ENCODE data around the gene TMEM128.
"Not testable (repeated sequence)": the region's sequence is repeated elsewhere in the genome, so short reads cannot be mapped to it uniquely, and the experiment has no call there.

Gene TMEM128

DNA sequence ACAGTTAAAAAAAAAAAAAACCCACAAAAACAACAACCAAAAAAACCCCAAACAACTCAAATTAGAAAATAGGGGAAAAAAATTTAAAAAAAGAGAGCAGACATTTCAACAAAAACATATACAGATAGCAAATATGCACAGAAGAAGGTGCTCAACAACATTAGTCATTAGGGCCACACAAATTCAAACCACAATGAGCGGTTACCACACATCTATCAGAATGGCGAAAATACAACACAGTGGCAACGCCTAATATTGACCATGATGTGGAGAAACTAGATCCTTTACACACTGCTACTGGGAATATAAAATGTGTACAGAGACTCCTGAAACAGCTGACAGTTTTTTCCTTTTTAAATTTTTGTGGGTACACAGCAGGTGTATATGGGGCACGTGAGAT lies 22.5 kb upstream of the TMEM128 start:
- in situ Hi-C loops (cut with HindIII; ENCODE audit: low pct_unique_long_range_greater_than_20kb, low sequenced_read_pairs), result no loop called here
- no peak for DNase-seq (ENCODE audit: low read depth in 1 of 2, low spot score in 1 of 2)

DNA sequence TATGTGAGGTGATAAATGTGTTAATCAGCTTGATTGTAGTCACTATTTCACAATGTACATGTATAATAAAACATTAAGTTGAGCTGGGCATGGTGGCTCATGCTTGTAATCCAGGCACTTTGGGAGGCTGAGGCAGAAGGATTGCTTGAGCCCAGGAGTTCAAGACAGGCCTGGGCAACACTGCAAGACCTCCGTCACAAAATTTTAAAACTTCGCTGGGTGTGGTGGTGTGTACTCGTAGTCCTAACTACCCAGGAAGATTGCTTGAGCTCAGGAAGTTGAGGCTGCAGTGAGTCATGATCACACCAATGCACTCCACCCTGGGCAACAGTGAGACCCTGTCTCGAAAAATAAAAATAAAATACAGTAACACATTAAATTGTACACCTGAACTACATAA lies 21.8 kb upstream of the TMEM128 start:
- in situ Hi-C loops (cut with HindIII; ENCODE audit: low pct_unique_long_range_greater_than_20kb, low sequenced_read_pairs), result no loop called here
- no peak for TF ChIP-seq JUND (IDR thresholded peaks at IDR 0.05; ENCODE audit: low read depth)
- DNase-seq (ENCODE audit: low read depth in 1 of 2, low spot score in 1 of 2), result no peak

More for the DNA sequence above, 22.5 kb upstream of the TMEM128 start:
- TF ChIP-seq JUND (IDR thresholded peaks at IDR 0.05; ENCODE audit: low read depth), result no peak

DNA sequence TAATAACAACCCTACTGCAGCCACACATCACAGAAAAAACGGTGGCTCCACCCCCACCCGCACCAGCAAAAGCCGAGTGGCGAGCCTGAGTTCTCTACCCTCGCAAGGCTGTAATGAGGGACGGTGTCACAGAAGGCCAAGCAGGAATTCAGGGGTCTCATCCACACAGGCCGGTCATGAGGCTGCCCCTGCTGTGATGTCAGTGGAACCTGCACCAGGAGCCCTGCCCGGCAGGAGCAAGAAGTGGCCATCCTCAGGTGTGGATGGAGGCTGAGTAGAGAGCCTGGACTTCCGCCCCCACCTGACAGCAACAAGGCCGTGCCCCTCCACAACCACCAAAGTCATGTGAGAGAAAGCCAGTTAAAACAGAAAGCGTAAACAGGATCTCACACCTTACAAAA lies 21.3 kb upstream of the TMEM128 start:
- no peak for TF ChIP-seq JUND (IDR thresholded peaks at IDR 0.05; ENCODE audit: low read depth)
- DNase-seq (ENCODE audit: low read depth in 1 of 2, low spot score in 1 of 2), result no peak
- in situ Hi-C loops (cut with HindIII; ENCODE audit: low pct_unique_long_range_greater_than_20kb, low sequenced_read_pairs), result no loop called here

DNA sequence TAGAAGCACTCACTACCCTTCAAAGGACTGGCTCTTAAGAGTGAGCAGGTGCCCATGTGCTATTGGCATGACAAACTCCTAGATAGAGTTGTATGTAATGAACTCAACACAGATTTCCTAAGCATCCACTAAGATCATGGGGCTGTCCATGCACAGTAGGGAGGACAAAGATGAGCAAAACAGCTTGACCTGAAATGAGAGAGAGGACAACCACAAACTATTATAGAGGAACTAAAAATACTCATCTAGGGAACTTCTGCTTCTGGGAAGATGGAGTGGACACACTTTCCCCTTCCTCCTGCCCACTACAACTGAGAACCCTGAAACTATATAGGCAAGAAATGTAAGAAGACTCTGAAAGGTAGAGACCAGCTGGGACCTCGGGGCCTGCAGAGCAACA lies 20.8 kb upstream of the TMEM128 start:
- DNase-seq (ENCODE audit: low read depth in 1 of 2, low spot score in 1 of 2), result no peak
- no peak for TF ChIP-seq JUND (IDR thresholded peaks at IDR 0.05; ENCODE audit: low read depth)
- in situ Hi-C loops (cut with HindIII; ENCODE audit: low pct_unique_long_range_greater_than_20kb, low sequenced_read_pairs), result no loop called here

DNA sequence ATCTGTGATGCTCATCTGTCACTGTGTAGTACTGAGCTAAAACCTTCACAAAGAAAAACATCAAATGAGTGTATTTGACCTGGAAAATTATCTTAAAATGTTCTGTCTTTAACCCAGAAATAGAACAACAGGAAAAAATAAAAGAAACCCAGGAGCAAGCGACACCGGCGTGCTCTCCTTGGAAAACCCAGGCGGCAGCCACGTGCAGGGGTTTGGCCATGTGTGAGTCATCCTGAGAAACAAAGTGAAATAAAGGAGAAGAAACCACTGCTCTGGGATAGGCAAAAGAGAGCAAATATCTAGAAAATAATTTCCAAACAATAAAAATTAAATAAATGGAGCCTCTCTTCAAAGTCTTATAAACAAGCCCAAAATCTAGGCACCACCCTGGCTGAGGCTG lies 20.0 kb upstream of the TMEM128 start:
- DNase-seq (ENCODE audit: low read depth in 1 of 2, low spot score in 1 of 2), result no peak
- in situ Hi-C loops (cut with HindIII; ENCODE audit: low pct_unique_long_range_greater_than_20kb, low sequenced_read_pairs), result no loop called here
- TF ChIP-seq JUND (IDR thresholded peaks at IDR 0.05; ENCODE audit: low read depth), result no peak

DNA sequence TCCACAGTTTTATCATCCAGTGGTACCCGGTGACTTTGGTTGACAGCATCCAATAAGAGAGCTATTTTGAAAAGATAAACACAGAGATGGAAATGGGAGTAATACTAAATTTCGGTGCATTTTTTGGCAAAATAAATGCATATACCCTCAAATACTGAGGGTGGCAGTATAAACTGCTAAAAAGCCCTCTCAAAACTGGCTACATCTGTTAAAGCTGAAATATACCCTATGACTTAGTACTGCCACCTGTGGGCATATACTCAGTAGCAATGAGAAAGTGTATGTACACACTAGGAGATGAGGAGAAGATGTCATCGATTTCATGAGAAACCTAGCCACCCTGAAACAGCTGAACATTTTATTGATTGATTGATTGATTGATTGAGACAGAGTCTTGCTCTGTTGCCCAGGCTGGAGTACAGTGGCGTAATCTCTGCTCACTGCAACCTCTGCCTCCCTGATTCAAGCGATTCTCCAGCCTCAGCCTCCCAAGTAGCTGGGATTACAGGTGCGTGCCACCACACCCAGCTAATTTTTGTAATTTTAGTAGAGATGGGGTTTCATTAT lies 12.2 kb upstream of the TMEM128 start:
- in situ Hi-C loops (cut with HindIII; ENCODE audit: low pct_unique_long_range_greater_than_20kb, low sequenced_read_pairs), result no loop called here
- no peak for TF ChIP-seq JUND (IDR thresholded peaks at IDR 0.05; ENCODE audit: low read depth)
- peak; percentile 52 to 67 for DNase-seq (ENCODE audit: low read depth in 1 of 2, low spot score in 1 of 2)

DNA sequence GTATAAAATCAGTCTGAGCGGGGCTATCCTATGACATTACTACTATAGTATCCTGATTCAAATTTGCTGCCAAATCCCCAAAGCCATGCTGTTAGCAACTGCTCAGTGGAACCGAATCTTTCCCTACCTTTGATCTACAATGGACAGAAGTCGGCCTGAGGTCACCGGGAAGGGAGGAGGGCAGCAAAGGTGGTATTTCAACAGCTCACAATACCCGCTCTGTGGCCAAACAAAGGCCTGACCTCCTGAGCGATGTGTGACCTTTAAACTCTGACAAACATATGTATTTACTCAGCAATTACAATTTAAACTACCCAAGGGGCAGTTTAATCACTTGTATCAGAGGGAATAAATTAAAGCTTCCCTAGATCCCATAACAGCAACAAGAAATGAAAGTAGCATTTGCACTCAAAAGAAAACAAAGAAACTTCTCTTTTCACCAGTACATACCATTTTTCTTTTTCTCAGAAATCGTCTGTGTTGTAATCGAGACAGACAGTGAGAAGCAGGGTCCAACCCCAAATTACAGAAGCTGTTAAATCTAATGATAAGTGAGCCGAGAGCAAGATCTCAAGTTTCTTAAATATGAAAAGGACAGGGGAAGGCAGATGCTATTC lies 11.6 kb upstream of the TMEM128 start:
- TF ChIP-seq JUND (IDR thresholded peaks at IDR 0.05; ENCODE audit: low read depth), result no peak
- no peak for DNase-seq (ENCODE audit: low read depth in 1 of 2, low spot score in 1 of 2)
- in situ Hi-C loops (cut with HindIII; ENCODE audit: low pct_unique_long_range_greater_than_20kb, low sequenced_read_pairs), result no loop called here

DNA sequence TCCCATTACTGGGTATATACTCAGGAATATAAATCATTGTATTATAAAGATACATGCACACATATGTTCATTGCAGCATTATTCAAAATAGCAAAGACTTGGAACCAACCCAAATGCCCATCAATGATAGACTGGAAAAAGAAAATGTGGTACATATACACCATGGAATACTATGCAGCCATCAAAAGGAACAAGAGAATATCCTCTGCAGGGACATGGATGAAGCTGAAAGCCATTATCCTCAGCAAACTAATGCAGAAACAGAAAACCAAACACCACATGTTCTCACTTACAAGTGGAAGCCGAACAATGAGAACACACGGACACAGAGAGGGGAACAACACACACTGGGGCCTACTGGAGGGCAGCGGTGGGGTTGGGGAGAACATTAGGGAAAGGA lies 9.7 kb upstream of the TMEM128 start:
- in situ Hi-C loops (cut with HindIII; ENCODE audit: low pct_unique_long_range_greater_than_20kb, low sequenced_read_pairs), result not testable (repeated sequence)

DNA sequence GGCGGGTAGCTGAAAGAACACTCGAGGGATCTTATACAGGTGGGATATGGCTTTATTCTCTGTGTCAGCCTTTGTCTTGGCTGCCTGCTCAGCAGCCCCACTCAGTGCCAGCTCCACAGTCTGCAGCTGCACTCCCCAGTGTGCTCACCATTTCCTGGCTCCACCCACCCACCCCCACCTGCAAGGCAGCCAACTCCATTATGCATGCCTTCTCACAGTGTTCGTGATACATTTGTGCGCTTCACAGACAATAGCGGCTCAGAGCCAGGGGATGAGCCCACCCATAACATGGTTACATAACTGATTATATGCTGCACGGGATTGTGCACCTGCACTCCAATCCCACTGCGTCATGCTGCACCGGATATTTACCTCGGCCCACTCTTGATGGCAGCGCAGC lies 8.8 kb upstream of the TMEM128 start:
- DNase-seq (ENCODE audit: low read depth in 1 of 2, low spot score in 1 of 2), result no peak
- in situ Hi-C loops (cut with HindIII; ENCODE audit: low pct_unique_long_range_greater_than_20kb, low sequenced_read_pairs), result no loop called here
- no peak for TF ChIP-seq JUND (IDR thresholded peaks at IDR 0.05; ENCODE audit: low read depth)

More for the DNA sequence above, 9.7 kb upstream of the TMEM128 start:
- DNase-seq (ENCODE audit: low read depth in 1 of 2, low spot score in 1 of 2), result not testable (repeated sequence)

DNA sequence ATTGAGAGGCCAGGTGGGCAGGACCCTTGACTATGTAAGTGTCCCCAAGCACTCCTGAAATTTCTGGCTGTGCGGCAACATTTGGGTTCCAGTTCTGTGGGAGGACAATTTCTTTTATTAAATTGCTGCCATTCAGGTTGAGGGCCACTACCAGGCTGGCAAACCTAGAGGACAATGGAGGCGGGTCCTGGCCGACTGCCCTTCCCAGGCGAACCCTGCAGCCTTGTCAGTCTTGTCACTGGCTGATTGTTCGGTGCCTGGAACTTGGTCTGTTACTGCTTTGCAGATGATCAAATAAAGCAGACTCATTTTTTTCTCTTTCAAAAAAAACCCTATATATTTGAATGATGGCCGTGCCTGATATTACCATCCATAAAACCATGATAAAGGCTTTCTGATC lies 6.6 kb upstream of the TMEM128 start:
- DNase-seq (ENCODE audit: low read depth in 1 of 2, low spot score in 1 of 2), result no peak
- TF ChIP-seq JUND (IDR thresholded peaks at IDR 0.05; ENCODE audit: low read depth), result no peak
- in situ Hi-C loops (cut with HindIII; ENCODE audit: low pct_unique_long_range_greater_than_20kb, low sequenced_read_pairs), result no loop called here

DNA sequence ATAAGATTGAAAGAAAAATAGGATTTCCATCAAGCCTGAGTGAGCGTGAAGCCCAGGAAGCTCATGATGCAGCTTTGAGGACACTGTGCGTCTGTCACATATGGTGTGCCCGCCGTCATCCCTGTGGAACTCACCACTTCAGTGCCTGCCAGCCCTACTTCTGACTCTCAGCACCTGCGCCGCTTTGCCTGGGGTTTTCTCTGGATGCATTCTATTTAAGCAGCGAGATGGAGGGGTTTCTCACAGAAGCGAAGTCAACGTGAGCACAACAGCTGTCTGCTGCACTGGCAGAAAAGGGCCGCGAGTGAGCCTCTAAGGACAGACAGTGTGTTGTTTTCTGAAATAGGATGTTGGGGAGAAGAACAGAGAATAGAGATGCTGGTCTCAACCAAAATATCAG lies 6.2 kb upstream of the TMEM128 start:
- in situ Hi-C loops (cut with HindIII; ENCODE audit: low pct_unique_long_range_greater_than_20kb, low sequenced_read_pairs), result no loop called here

DNA sequence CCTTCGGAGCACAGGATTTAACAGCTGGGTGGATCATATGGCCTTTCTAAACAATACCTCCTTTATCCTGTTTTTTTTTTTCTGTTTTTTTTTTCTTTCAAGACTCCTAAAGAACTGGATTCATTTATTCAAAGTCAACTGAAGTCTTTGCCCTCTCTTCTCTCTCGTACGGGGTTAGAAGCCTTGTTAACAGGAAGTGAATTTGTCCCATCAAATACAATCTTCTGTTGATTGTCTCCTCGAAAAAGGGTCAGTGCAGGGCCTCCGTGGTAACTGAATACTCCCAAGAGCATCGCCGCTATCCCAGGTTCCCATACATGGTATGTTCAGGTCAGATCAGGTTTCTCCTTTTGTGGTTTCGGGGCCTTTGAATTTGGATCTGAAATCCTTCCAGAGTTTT lies 1.8 kb upstream of the TMEM128 start:
- DNase-seq (ENCODE audit: low read depth in 1 of 2, low spot score in 1 of 2), result no peak
- in situ Hi-C loops (cut with HindIII; ENCODE audit: low pct_unique_long_range_greater_than_20kb, low sequenced_read_pairs), result no loop called here
- no peak for TF ChIP-seq JUND (IDR thresholded peaks at IDR 0.05; ENCODE audit: low read depth)

More for the DNA sequence above, 6.2 kb upstream of the TMEM128 start:
- no peak for DNase-seq (ENCODE audit: low read depth in 1 of 2, low spot score in 1 of 2)
- TF ChIP-seq JUND (IDR thresholded peaks at IDR 0.05; ENCODE audit: low read depth), result no peak

DNA sequence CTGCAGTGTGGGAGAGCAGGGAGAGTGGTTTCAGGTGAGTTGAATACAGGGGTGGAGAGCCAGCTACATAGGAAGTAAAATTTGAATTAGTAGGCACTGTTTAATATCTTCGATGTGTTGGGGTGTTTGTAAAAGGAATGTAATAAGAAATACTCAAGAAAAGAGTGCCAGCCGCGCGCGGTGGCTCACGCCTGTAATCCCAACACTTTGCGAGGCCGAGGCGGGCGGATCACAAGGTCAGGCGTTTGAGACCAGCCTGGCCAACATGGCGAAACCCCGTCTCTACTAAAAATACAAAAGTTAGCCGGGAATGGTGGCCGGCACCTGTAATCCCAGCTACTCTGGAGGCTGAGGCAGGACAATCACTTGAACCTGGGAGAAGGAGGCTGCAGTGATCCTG lies 1.3 kb upstream of the TMEM128 start:
- in situ Hi-C loops (cut with HindIII; ENCODE audit: low pct_unique_long_range_greater_than_20kb, low sequenced_read_pairs), result not testable (repeated sequence)

DNA sequence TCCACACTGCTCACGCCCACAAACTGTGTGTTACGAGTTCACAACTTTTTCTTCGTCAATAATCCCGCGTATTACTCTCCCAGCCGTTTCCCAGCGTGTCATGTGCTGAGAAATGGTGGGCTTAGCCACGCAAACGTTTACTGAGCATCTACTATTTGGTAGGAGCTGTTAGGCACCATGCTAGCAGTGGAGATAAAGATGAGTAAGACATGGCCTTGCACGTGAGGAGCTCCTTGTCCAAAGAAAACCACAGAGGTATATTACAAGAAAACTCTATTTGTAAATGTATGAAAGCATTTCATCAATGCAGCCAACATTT lies 821 bp upstream of the TMEM128 start:
- no peak for DNase-seq (ENCODE audit: low read depth in 1 of 2, low spot score in 1 of 2)
- TF ChIP-seq JUND (IDR thresholded peaks at IDR 0.05; ENCODE audit: low read depth), result no peak
- in situ Hi-C loops (cut with HindIII; ENCODE audit: low pct_unique_long_range_greater_than_20kb, low sequenced_read_pairs), result no loop called here

More for the DNA sequence above, 1.3 kb upstream of the TMEM128 start:
- not testable (repeated sequence) for DNase-seq (ENCODE audit: low read depth in 1 of 2, low spot score in 1 of 2)

Data from T47D (cell line).